Measurements from ENCODE around the gene PANX1.

DNA sequence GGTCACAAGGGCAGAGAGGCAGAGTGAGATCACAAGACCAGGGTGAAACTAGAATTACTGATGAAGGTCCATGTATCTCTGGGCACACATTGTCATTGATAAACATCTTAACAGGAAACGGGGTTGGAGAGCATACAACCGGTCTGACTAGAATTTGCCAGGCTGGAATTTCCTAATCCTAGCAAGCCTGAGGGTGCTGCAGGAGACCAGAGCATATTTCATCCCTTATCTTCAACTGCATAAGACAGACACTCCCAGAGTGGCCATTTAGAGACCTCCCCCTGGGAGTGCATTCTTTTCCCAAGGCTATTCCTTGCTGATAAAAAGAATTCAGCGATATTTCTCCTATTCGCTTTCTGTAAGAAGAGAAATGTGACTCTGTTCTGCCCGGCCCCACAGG, 91.1 kb downstream of the PANX1 start:
- TF ChIP-seq CTCF (conservative IDR thresholded peaks at IDR 0.05; ENCODE audit: low read depth, low read length) (no peak), EZH2 (IDR thresholded peaks at IDR 0.05; ENCODE audit: borderline replicate concordance, low read depth, low read length, poor library complexity, severe bottlenecking) (no peak)

All from A673 (cell line).